ENCODE data around the gene E2F2. TPM values are rescaled to one million over a fixed set of nuclear protein-coding genes. Genes with fewer than 3 reads are reported as not detected.
A peak's percentile ranks its signal among the peaks of the same experiment; 100 is the strongest.

The E2F2 gene
- total RNA-seq, 1 donor: under 0.01 TPM

- H3K4me1 ChIP-seq (ENCODE audit: insufficient read depth, low read length): peaks cover 71% of the 10 kb centered on the region
- no peak for TF ChIP-seq CTCF (IDR thresholded peaks at IDR 0.05; ENCODE audit: extremely low read depth, low read depth, low read length)
- peak overlapping the region; percentile 97 for H3K27ac ChIP-seq (ENCODE audit: low read depth, low read length)
- peaks cover 10% of the 10 kb centered on the region for H3K36me3 ChIP-seq (ENCODE audit: insufficient read depth, low read length)
- no peaks in the 10 kb centered on the region for H3K9me3 ChIP-seq (ENCODE audit: low read depth, low read length)
- H4K20me1 ChIP-seq (ENCODE audit: insufficient read depth, low read length): peaks cover 20% of the 10 kb centered on the region
- peak overlapping the region; percentile 26 for H2AFZ ChIP-seq (ENCODE audit: low read length)
- DNase-seq (ENCODE audit: insufficient read length, low spot score, missing footprints): no peak
- H3K79me2 ChIP-seq (ENCODE audit: insufficient read depth, low read length): peaks cover 24% of the 10 kb centered on the region
- peak overlapping the region; percentile 90 for H3K4me3 ChIP-seq (ENCODE audit: insufficient read depth, low read length)
- peak overlapping the region; percentile 95 for H3K4me2 ChIP-seq (ENCODE audit: insufficient read depth, low read length)
- no peaks in the 10 kb centered on the region for H3K27me3 ChIP-seq (ENCODE audit: insufficient read depth, low read length)
Measured at GRCh38 chr1:23559985-23560741, 29.1 kb upstream of the E2F2 start.

GRCh38 chr1:23559136-23559984, 28.3 kb upstream of the E2F2 start, which contains the start of gene ID3:
Gene ID3 (minus strand): TSS chr1:23559501. CDS start chr1:23559426, 75 bp downstream.
- H3K36me3 ChIP-seq (ENCODE audit: insufficient read depth, low read length): peaks cover 10% of the 10 kb centered on the region
- H4K20me1 ChIP-seq (ENCODE audit: insufficient read depth, low read length): peaks cover 20% of the 10 kb centered on the region
- H3K79me2 ChIP-seq (ENCODE audit: insufficient read depth, low read length): peaks cover 24% of the 10 kb centered on the region
- peak within 1 kb of the TSS; percentile 97 for H3K27ac ChIP-seq (ENCODE audit: low read depth, low read length)
- no peaks in the 10 kb centered on the region for H3K9me3 ChIP-seq (ENCODE audit: low read depth, low read length)
- H3K4me1 ChIP-seq (ENCODE audit: insufficient read depth, low read length): peaks cover 66% of the 10 kb centered on the region
- peak within 1 kb of the TSS; percentile 90 for H3K4me3 ChIP-seq (ENCODE audit: insufficient read depth, low read length)
- H3K4me2 ChIP-seq (ENCODE audit: insufficient read depth, low read length): peak within 1 kb of the TSS; percentile 95
- H3K27me3 ChIP-seq (ENCODE audit: insufficient read depth, low read length): no peaks in the 10 kb centered on the region
- H2AFZ ChIP-seq (ENCODE audit: low read length): no peak within 1 kb of the TSS
- DNase-seq (ENCODE audit: insufficient read length, low spot score, missing footprints): peak; percentile 96
- no peak for TF ChIP-seq CTCF (IDR thresholded peaks at IDR 0.05; ENCODE audit: extremely low read depth, low read depth, low read length)

GRCh38 chr1:23558872-23559135, 27.8 kb upstream of the E2F2 start:
- TF ChIP-seq CTCF (IDR thresholded peaks at IDR 0.05; ENCODE audit: extremely low read depth, low read depth, low read length): no peak
- Histone ChIP-seq H3K4me1 (ENCODE audit: insufficient read depth, low read length) (peaks cover 64% of the 10 kb centered on the region), H4K20me1 (ENCODE audit: insufficient read depth, low read length) (peaks cover 20% of the 10 kb centered on the region), H3K79me2 (ENCODE audit: insufficient read depth, low read length) (peaks cover 24% of the 10 kb centered on the region), H3K9me3 (ENCODE audit: low read depth, low read length) (no peaks in the 10 kb centered on the region), H3K27me3 (ENCODE audit: insufficient read depth, low read length) (no peaks in the 10 kb centered on the region), H3K27ac (ENCODE audit: low read depth, low read length) (peak overlapping the region; percentile 97), H3K36me3 (ENCODE audit: insufficient read depth, low read length) (peaks cover 10% of the 10 kb centered on the region), H3K4me2 (ENCODE audit: insufficient read depth, low read length) (peak overlapping the region; percentile 95), H3K4me3 (ENCODE audit: insufficient read depth, low read length) (peak overlapping the region; percentile 90), H2AFZ (ENCODE audit: low read length) (no peak overlapping the region)
- DNase-seq (ENCODE audit: insufficient read length, low spot score, missing footprints): no peak

Data from osteoblast (primary cell).